K562 (cell line): ENCODE results near the gene NFAM1. TPM values are rescaled to one million over a fixed set of nuclear protein-coding genes. Genes with fewer than 3 reads are reported as not detected.

ENCODE experiments used
- ARID3B ChIP-seq: fragments of 250-450 bp; sonication (Bioruptor Pico); IDR thresholded peaks from 2 replicates; pipeline ENCODE4 v1.4.0; 2020; ENCODE audit warnings: borderline replicate concordance
- CBX1 ChIP-seq: sonication (generic); IDR thresholded peaks from 2 replicates; pipeline ENCODE4 v1.6.1; 2016; ENCODE audit warnings: antibody characterized with exemption, low read depth, mild to moderate bottlenecking
- CBX5 ChIP-seq: IDR thresholded peaks from 2 replicates; pipeline ENCODE4 v1.6.1; 2014; ENCODE audit warnings: low read depth, borderline replicate concordance
- CGGBP1 ChIP-seq: fragments of 250-450 bp; sonication (Bioruptor Pico); IDR thresholded peaks from 2 replicates; pipeline ENCODE4 v1.9.0; 2021; ENCODE audit warnings: mild to moderate bottlenecking
- DLX4 ChIP-seq: fragments of 250-450 bp; sonication (Bioruptor Pico); IDR thresholded peaks from 2 replicates; pipeline ENCODE4 v1.6.1; 2021; ENCODE audit warnings: mild to moderate bottlenecking
- E2F1 ChIP-seq: sonication (generic); formaldehyde crosslinking; IDR thresholded peaks from 2 replicates; pipeline ENCODE4 v1.8.1; 2023; ENCODE audit warnings: mild to moderate bottlenecking, missing genetic modification reagents, moderate library complexity
- FOXP4 ChIP-seq: sonication (generic); formaldehyde crosslinking; IDR thresholded peaks from 2 replicates; pipeline ENCODE4 v1.8.0; 2022; ENCODE audit warnings: mild to moderate bottlenecking, missing genetic modification reagents, borderline replicate concordance
- HIVEP1 ChIP-seq: fragments of 250-450 bp; sonication (Bioruptor Pico); IDR thresholded peaks from 2 replicates; pipeline ENCODE4 v1.4.0; 2020; ENCODE audit warnings: mild to moderate bottlenecking
- HNRNPL ChIP-seq: fragments of 200-400 bp; formaldehyde crosslinking; IDR thresholded peaks from 2 replicates; pipeline ENCODE4 v1.6.1; 2017; ENCODE audit warnings: low read depth, mild to moderate bottlenecking, low read length
- ID3 ChIP-seq, 2 experiments: fragments of 250-450 bp in 1 of 2; fragments of 450-650 bp in 1 of 2; sonication (Bioruptor Pico) in 1 of 2; IDR thresholded peaks; 2 replicates each; pipeline versions ENCODE4 v1.6.1 to v1.8.0; 2016 to 2021; ENCODE audit warnings: mild to moderate bottlenecking in 2 of 2, moderate library complexity in 2 of 2, missing compliant biosample characterization in 1 of 2, missing genetic modification characterization in 1 of 2
- KLF13 ChIP-seq: fragments of 450-650 bp; IDR thresholded peaks from 2 replicates; pipeline ENCODE4 v1.6.1; 2016; ENCODE audit warnings: missing genetic modification characterization, low read depth, mild to moderate bottlenecking, missing compliant biosample characterization, moderate library complexity, borderline replicate concordance
- MEF2A ChIP-seq: IDR thresholded peaks from 2 replicates; pipeline ENCODE4 v1.6.1; 2011; ENCODE audit warnings: low read depth, mild to moderate bottlenecking, low read length, moderate library complexity; ENCODE audit not compliant: control insufficient read depth
- PHF8 ChIP-seq: fragments of 200-600 bp; sonication (generic); IDR thresholded peaks from 2 replicates; pipeline ENCODE4 v1.6.1; 2012; ENCODE audit warnings: mixed run types, mild to moderate bottlenecking, inconsistent platforms, low read length, moderate library complexity, borderline replicate concordance
- SUPT5H ChIP-seq: fragments of 450-650 bp; IDR thresholded peaks from 2 replicates; pipeline ENCODE4 v1.6.1; 2016
- ZBTB12 ChIP-seq: fragments of 250-450 bp; sonication (Bioruptor Pico); IDR thresholded peaks from 2 replicates; pipeline ENCODE4 v1.4.0; 2020
- ZNF347 ChIP-seq: fragments of 450-650 bp; formaldehyde crosslinking; IDR thresholded peaks from 2 replicates; pipeline ENCODE4 v1.4.0; 2020; ENCODE audit warnings: low read depth, mild to moderate bottlenecking, moderate library complexity
- ZNF444 ChIP-seq: fragments of 250-450 bp; sonication (Bioruptor Pico); IDR thresholded peaks from 2 replicates; pipeline ENCODE4 v1.4.0; 2020; ENCODE audit warnings: mild to moderate bottlenecking, moderate library complexity
- ZZZ3 ChIP-seq: fragments of 450-650 bp; IDR thresholded peaks from 2 replicates; pipeline ENCODE4 v1.6.1; 2016; ENCODE audit warnings: antibody characterized with exemption, mild to moderate bottlenecking, moderate library complexity
- polyA plus RNA-seq, 8 experiments: library from polyadenylated mRNA; depleted of rRNA in 4 of 8; stranded (reverse) in 5 of 8; unstranded in 3 of 8; fragments of >200 nt; fragmentation: Nextera tagmentation in 2 of 8; fragmentation: Illumina TruSeq in 1 of 8; extraction: Ambion mirVana in 2 of 8; extraction: Trizol in 1 of 8; gene quantifications; 2 replicates each; pipeline versions ENCODE4 v1.2.1 to v1.2.3, GENCODE V29; 2011 to 2014; ENCODE audit warnings: inconsistent platforms in 1 of 8, missing spikeins in 1 of 8
- total RNA-seq, 7 experiments: library from RNA; depleted of rRNA in 6 of 7; stranded (reverse); fragments of >200 nt in 6 of 7; fragmentation: Illumina TruSeq in 2 of 7; extraction: Trizol in 2 of 7; gene quantifications; 2 replicates each; pipeline versions ENCODE4 v1.2.1 to v1.2.3, GENCODE V29; 2011 to 2021; ENCODE audit warnings: low replicate concordance in 1 of 7

NFAM1 gene
- total and polyA plus RNA-seq, 9 of the 15 experiments (the other 6 are each of a cell fraction or from before 2014, with no cell fraction given) = 0.01 to 0.18 (median 0.03) TPM; not detected in 5

- TF ChIP-seq ARID3B (CRISPR knock-in tag) (no peak), HIVEP1 (CRISPR knock-in tag) (no peak), PHF8 (peak; percentile 51; the same call in 1 of the 2 replicates), CBX5 (no peak), HNRNPL (no peak), CBX1 (no peak), FOXP4 (CRISPR knock-in tag) (no peak), SUPT5H (no peak), ZBTB12 (CRISPR knock-in tag) (no peak), E2F1 (no peak), MEF2A (no peak), DLX4 (CRISPR knock-in tag) (no peak), ZNF347 (CRISPR knock-in tag) (no peak), KLF13 (no peak), CGGBP1 (CRISPR knock-in tag) (no peak), ZNF444 (CRISPR knock-in tag) (no peak), ZZZ3 (no peak), ID3 (CRISPR knock-in tag; IDR thresholded peaks at IDR 0.05) (no peak), ID3 (tag; IDR thresholded peaks at IDR 0.05) (no peak; the same call in 1 of the 2 replicates)
Observed at GRCh38 chr22:42444077-42444904, 12.1 kb upstream of the NFAM1 start (continued).
